ENCODE data around the gene RPIA. TPM values are rescaled to one million over a fixed set of nuclear protein-coding genes. Genes with fewer than 3 reads are reported as not detected.

RPIA gene
- total RNA-seq, 1 experiment from 2014 or later = 10.7 TPM

GRCh38 chr2:88738271-88738670, 46.8 kb downstream of the RPIA start:
- H3K9me2 ChIP-seq (replicated peaks; ENCODE audit: low read length) = no peaks in the 10 kb centered on the region
- no peak overlapping the region for H3K27ac ChIP-seq (ENCODE audit: low read length)
- TF ChIP-seq CTCF (conservative IDR thresholded peaks at IDR 0.05; ENCODE audit: low read depth, low read length) = no peak
- TF ChIP-seq EZH2 (IDR thresholded peaks at IDR 0.05; ENCODE audit: low read length, unreplicated experiment) = no peak
- TF ChIP-seq EZH2phosphoT487 (IDR thresholded peaks at IDR 0.05; ENCODE audit: borderline replicate concordance, low read length) = no peak
- no peak overlapping the region for H3K9ac ChIP-seq (ENCODE audit: low read length)
- peaks cover 8% of the 10 kb centered on the region; the same call in 1 of the 2 replicates for H3K4me1 ChIP-seq (ENCODE audit: insufficient read depth, low read length)
- BruUV-seq (replicated peaks) = no TSS peak
- ATAC-seq = no peak
- no peaks in the 10 kb centered on the region for H3K9me3 ChIP-seq (ENCODE audit: low read length)
- H3F3A ChIP-seq (ENCODE audit: low read length, unreplicated experiment) = no peaks in the 10 kb centered on the region
- DNase-seq = no peak
- intact Hi-C loops (cut with micrococcal nuclease) = no loop called here
- H3K4me2 ChIP-seq (ENCODE audit: low read length) = no peak overlapping the region
- peaks cover 18% of the 10 kb centered on the region for H3K36me3 ChIP-seq (ENCODE audit: low read depth, low read length)
- H2AFZ ChIP-seq (ENCODE audit: low read length) = no peak overlapping the region
- no peaks in the 10 kb centered on the region for H3K79me2 ChIP-seq (ENCODE audit: low read length)
- no peaks in the 10 kb centered on the region for H3K27me3 ChIP-seq (ENCODE audit: low read length)
- ChIA-PET CTCF (no interaction called here), POLR2A (ENCODE audit: unreplicated experiment) (no interaction called here)
- no peak overlapping the region for H3K4me3 ChIP-seq (ENCODE audit: low read length)
- no peaks in the 10 kb centered on the region for H4K20me1 ChIP-seq (ENCODE audit: low read length)

- Histone ChIP-seq H4K20me1 (ENCODE audit: low read length) (no peaks in the 10 kb centered on the region), H3K4me1 (ENCODE audit: insufficient read depth, low read length) (peaks cover 8% of the 10 kb centered on the region; the same call in 1 of the 2 replicates), H3K79me2 (ENCODE audit: low read length) (no peaks in the 10 kb centered on the region), H3K9ac (ENCODE audit: low read length) (no peak overlapping the region), H3K27me3 (ENCODE audit: low read length) (no peaks in the 10 kb centered on the region), H3K27ac (ENCODE audit: low read length) (no peak overlapping the region), H3K4me3 (ENCODE audit: low read length) (no peak overlapping the region), H3K9me2 (replicated peaks; ENCODE audit: low read length) (no peaks in the 10 kb centered on the region), H3K9me3 (ENCODE audit: low read length) (no peaks in the 10 kb centered on the region), H2AFZ (ENCODE audit: low read length) (no peak overlapping the region), H3K4me2 (ENCODE audit: low read length) (no peak overlapping the region), H3F3A (ENCODE audit: low read length, unreplicated experiment) (no peaks in the 10 kb centered on the region), H3K36me3 (ENCODE audit: low read depth, low read length) (peaks cover 23% of the 10 kb centered on the region)
- POLR2A ChIA-PET (ENCODE audit: unreplicated experiment) = no interaction called here
- DNase-seq (peak; percentile 80), ATAC-seq (peak; percentile 86)
- CTCF ChIA-PET = no interaction called here
- TF ChIP-seq EZH2phosphoT487 (IDR thresholded peaks at IDR 0.05; ENCODE audit: borderline replicate concordance, low read length) (no peak), EZH2 (IDR thresholded peaks at IDR 0.05; ENCODE audit: low read length, unreplicated experiment) (no peak), CTCF (conservative IDR thresholded peaks at IDR 0.05; ENCODE audit: low read depth, low read length) (peak; percentile 97)
- BruUV-seq (replicated peaks) = no TSS peak
- intact Hi-C loops (cut with micrococcal nuclease) = loop anchor here (1.0 to 2.0 kb wide), 2 partner anchors 135 to 179 kb away; no protein-coding TSS in a partner anchor
Measured at GRCh38 chr2:88739985-88740600, 48.6 kb downstream of the RPIA start.

DNA sequence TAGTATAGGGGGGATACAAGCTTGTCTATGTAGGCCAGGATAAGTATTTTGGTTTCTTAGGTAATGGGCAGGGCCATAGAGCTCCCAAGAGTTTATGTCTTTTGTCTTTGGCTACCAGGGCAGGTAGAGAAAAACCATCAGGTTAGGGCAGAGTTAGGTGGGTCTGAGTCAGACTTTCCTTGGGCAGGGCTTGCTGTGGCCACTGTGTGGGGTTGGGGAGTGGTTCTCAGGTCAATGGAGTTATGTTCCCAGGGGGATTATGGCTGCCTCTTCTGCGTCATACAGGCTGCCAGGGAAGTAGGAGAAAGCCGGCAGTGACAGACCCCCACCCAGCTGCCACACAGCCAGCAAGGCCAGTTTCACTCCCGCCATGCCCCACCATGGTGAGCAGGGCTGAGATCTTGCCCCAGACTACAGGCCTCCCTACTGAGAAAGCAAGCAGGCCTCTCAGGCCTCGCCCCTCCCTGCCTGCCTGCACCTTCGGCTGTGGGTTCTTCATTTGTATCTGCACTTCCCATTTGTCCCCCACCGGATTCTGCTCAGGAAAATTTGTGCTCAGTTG, 55.5 kb downstream of the RPIA start:
- TF ChIP-seq CTCF (conservative IDR thresholded peaks at IDR 0.05; ENCODE audit: low read depth, low read length) (no peak), EZH2 (IDR thresholded peaks at IDR 0.05; ENCODE audit: low read length, unreplicated experiment) (no peak), EZH2phosphoT487 (IDR thresholded peaks at IDR 0.05; ENCODE audit: borderline replicate concordance, low read length) (no peak)
- CTCF ChIA-PET = no interaction called here
- Histone ChIP-seq H3K4me3 (ENCODE audit: low read length) (no peak overlapping the region), H3K27me3 (ENCODE audit: low read length) (no peaks in the 10 kb centered on the region), H3K36me3 (ENCODE audit: low read depth, low read length) (peaks cover 27% of the 10 kb centered on the region), H3K27ac (ENCODE audit: low read length) (no peak overlapping the region), H3K4me1 (ENCODE audit: insufficient read depth, low read length) (no peaks in the 10 kb centered on the region), H3F3A (ENCODE audit: low read length, unreplicated experiment) (no peaks in the 10 kb centered on the region), H2AFZ (ENCODE audit: low read length) (no peak overlapping the region), H3K4me2 (ENCODE audit: low read length) (no peak overlapping the region), H3K79me2 (ENCODE audit: low read length) (no peaks in the 10 kb centered on the region), H3K9me2 (replicated peaks; ENCODE audit: low read length) (no peaks in the 10 kb centered on the region), H4K20me1 (ENCODE audit: low read length) (no peaks in the 10 kb centered on the region), H3K9me3 (ENCODE audit: low read length) (no peaks in the 10 kb centered on the region), H3K9ac (ENCODE audit: low read length) (no peak overlapping the region)
- POLR2A ChIA-PET (ENCODE audit: unreplicated experiment) = no interaction called here
- DNase-seq (no peak), ATAC-seq (no peak)
- no TSS peak for BruUV-seq (replicated peaks)
- intact Hi-C loops (cut with micrococcal nuclease) = no loop called here

All from PC-3 (cell line).